GM13977 (cell line): ENCODE results near the gene CREB3L1.
A peak's percentile ranks its signal among the peaks of the same experiment; 100 is the strongest.

Source experiments
- DNase-seq: peaks from one replicate; pipeline ENCODE4 v3.0.0; 2012; ENCODE audit warnings: low spot score
- CTCF ChIP-seq: IDR thresholded peaks from 2 replicates; pipeline ENCODE4 v1.5.1; 2012; ENCODE audit warnings: mild to moderate bottlenecking, control low read depth; ENCODE audit not compliant: insufficient read depth; ENCODE audit errors: extremely low read depth, missing control alignments
- in situ Hi-C: fragments of 300-500 bp; cut with MboI; formaldehyde crosslinking; loops from one replicate; pipeline ENCODE4 v1.12.0; 2022; ENCODE audit warnings: low sequenced_read_pairs, low pct_unique_long_range_greater_than_20kb, mixed read lengths, inconsistent platforms; ENCODE audit not compliant: unreplicated experiment

The CREB3L1 gene

GRCh38 chr11:46290598-46291309 is 13.3 kb downstream of the CREB3L1 start:
- no peak for TF ChIP-seq CTCF
- no peak for DNase-seq
- in situ Hi-C loops: no loop called here

GRCh38 chr11:46291441-46292150 is 14.1 kb downstream of the CREB3L1 start:
- TF ChIP-seq CTCF: no peak
- DNase-seq: no peak
- in situ Hi-C loops: no loop called here

GRCh38 chr11:46293066-46293465 is 15.6 kb downstream of the CREB3L1 start:
- in situ Hi-C loops: no loop called here
- DNase-seq: no peak
- TF ChIP-seq CTCF: no peak

GRCh38 chr11:46293641-46294103 is 16.2 kb downstream of the CREB3L1 start:
- in situ Hi-C loops: no loop called here
- DNase-seq: no peak
- no peak for TF ChIP-seq CTCF

GRCh38 chr11:46294365-46295309 is 17.2 kb downstream of the CREB3L1 start:
- DNase-seq: no peak
- TF ChIP-seq CTCF: no peak
- in situ Hi-C loops: no loop called here

- no peak for TF ChIP-seq CTCF
- peak; percentile 88 for DNase-seq
- in situ Hi-C loops: no loop called here
These were observed 18.0 kb downstream of the CREB3L1 start for GRCh38 chr11:46295312-46296058.
